GM12865 (cell line): ENCODE results near the gene FRMPD4.

ENCODE experiments used
- DNase-seq: peaks from one replicate; pipeline ENCODE4 v3.0.0; 2010; ENCODE audit warnings: low read depth
- H3K4me3 ChIP-seq: 2 replicates; pipeline ENCODE4 v1.5.1; 2011; ENCODE audit warnings: mild to moderate bottlenecking, low read depth, low read length, control low read depth
- CTCF ChIP-seq: IDR thresholded peaks from 2 replicates; pipeline ENCODE4 v1.5.1; 2011; ENCODE audit warnings: low read length, control low read depth, low read depth, inconsistent platforms; ENCODE audit not compliant: insufficient read depth; ENCODE audit errors: missing control alignments

Gene FRMPD4

DNA sequence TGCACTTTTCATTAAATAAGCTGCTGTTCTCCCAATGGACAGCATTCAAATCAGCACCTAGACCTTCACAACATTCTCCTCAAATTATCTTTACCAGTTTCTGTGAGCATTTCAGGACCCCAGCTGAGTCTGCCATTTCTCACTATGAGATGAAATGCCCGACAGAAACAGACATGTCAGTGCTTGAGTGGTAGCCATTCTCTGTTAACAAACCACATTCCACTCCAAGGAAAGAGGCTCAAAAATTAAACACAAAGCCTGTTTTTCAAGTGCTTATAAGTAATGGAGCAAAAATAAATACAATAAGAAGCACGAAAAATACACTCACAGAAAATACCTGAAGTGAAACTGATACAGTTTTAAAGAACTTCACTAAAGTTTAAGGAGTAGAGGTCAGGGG is 332.8 kb downstream of the FRMPD4 start:
- no peak for DNase-seq
- TF ChIP-seq CTCF = no peak
- no peak overlapping the region for H3K4me3 ChIP-seq

DNA sequence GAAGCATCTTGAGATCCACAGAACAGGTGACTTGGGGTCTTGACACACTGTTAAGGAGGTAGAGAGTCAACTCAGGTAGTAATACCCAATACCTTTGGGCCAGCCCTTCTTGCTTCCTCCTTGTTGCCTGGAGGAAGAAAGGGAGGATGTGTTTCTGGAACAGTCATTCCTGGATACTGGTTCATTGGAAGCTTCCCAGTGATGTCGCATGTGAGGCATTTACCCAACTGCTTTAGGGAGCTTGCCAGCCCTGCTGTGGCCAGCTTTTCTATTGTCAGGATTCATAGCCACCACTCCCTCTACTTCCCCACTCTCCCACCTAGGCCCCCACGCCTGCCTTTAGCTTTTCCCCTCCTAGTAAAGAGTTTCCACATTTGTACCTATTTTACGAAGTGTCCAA is 342.7 kb downstream of the FRMPD4 start:
- no peak for TF ChIP-seq CTCF
- DNase-seq = no peak
- H3K4me3 ChIP-seq = no peak overlapping the region

DNA sequence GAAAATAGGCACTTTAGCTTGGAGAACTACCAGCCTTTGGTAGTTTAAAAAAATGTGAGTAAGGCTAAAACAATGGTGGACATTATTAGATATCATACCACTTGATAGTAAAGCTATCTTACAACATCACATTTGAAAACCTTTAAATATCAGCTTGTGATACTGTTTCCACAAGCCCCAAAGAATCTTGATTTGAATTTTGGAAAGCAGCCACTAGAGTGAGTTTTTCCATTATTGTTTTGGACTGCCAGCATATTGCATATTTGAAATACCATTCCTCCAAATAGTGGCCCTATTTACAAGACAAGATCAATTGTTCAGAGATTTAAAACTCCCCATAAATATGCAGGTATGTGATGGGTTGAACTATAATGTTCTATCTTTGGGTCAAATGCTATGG is 349.9 kb downstream of the FRMPD4 start:
- DNase-seq = no peak
- H3K4me3 ChIP-seq = no peak overlapping the region
- no peak for TF ChIP-seq CTCF

DNA sequence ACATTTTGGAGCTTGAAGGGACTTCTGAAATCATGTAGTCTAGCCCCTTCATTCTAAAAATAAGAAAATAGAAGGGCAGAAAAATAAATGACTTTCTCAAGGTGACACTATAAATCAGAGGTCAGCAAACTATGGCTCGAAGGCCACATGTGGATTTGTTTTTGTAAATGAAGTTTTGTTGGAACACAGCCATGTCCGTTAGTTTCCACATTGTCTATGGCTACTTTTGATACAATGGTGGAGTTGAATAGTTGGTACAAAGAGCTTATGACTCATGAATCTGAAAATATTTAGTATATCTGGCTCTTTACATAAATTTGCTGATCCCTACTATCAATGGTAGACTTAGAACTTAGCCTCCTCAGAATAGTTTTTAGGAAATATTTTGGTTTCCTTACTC is 350.5 kb downstream of the FRMPD4 start:
- no peak for TF ChIP-seq CTCF
- no peak for DNase-seq
- H3K4me3 ChIP-seq = no peak overlapping the region

- H3K4me3 ChIP-seq = no peak overlapping the region
- no peak for TF ChIP-seq CTCF
- no peak for DNase-seq
Measured at GRCh38 chrX:12489341-12489740, 351.1 kb downstream of the FRMPD4 start.

- H3K4me3 ChIP-seq = no peak overlapping the region
- peak; percentile 14 for DNase-seq
- no peak for TF ChIP-seq CTCF
Measured at GRCh38 chrX:12494400-12495138, 356.3 kb downstream of the FRMPD4 start.

GRCh38 chrX:12496343-12496742 is 358.1 kb downstream of the FRMPD4 start:
- no peak overlapping the region for H3K4me3 ChIP-seq
- no peak for TF ChIP-seq CTCF
- DNase-seq = no peak
